Neural cell (in vitro differentiated cells): ENCODE data around the gene FOXO6.

Experiments used
- EZH2 ChIP-seq: fragments of 200-600, 300-800 bp; shearing (Covaris generic), sonication (generic); IDR thresholded peaks from 2 replicates; pipeline ENCODE4 v1.6.1; 2014; ENCODE audit warnings: antibody characterized with exemption, low read length, borderline replicate concordance, mild to moderate bottlenecking; ENCODE audit not compliant: insufficient read depth, poor library complexity, severe bottlenecking
- POLR2AphosphoS5 ChIP-seq: IDR thresholded peaks from 2 replicates; pipeline ENCODE4 v1.6.1; 2012
- RAD21 ChIP-seq: fragments of 450-650 bp; conservative IDR thresholded peaks from 2 replicates; pipeline ENCODE4 v1.6.1; 2014; ENCODE audit warnings: antibody characterized with exemption, mild to moderate bottlenecking, moderate library complexity
- TAF1 ChIP-seq: IDR thresholded peaks from 2 replicates; pipeline ENCODE4 v1.6.1; 2012; ENCODE audit warnings: low read depth
- TF ChIP-seq, protein P1 (sequence below): fragments of 450-650 bp; IDR thresholded peaks from 2 replicates; pipeline ENCODE4 v1.5.1; 2014; ENCODE audit warnings: antibody characterized with exemption, mild to moderate bottlenecking, moderate library complexity; ENCODE audit not compliant: poor library complexity, severe bottlenecking
- TF ChIP-seq, protein P2 (sequence below): IDR thresholded peaks from 2 replicates; pipeline ENCODE4 v1.6.1; 2012; ENCODE audit warnings: borderline replicate concordance

DNA sequence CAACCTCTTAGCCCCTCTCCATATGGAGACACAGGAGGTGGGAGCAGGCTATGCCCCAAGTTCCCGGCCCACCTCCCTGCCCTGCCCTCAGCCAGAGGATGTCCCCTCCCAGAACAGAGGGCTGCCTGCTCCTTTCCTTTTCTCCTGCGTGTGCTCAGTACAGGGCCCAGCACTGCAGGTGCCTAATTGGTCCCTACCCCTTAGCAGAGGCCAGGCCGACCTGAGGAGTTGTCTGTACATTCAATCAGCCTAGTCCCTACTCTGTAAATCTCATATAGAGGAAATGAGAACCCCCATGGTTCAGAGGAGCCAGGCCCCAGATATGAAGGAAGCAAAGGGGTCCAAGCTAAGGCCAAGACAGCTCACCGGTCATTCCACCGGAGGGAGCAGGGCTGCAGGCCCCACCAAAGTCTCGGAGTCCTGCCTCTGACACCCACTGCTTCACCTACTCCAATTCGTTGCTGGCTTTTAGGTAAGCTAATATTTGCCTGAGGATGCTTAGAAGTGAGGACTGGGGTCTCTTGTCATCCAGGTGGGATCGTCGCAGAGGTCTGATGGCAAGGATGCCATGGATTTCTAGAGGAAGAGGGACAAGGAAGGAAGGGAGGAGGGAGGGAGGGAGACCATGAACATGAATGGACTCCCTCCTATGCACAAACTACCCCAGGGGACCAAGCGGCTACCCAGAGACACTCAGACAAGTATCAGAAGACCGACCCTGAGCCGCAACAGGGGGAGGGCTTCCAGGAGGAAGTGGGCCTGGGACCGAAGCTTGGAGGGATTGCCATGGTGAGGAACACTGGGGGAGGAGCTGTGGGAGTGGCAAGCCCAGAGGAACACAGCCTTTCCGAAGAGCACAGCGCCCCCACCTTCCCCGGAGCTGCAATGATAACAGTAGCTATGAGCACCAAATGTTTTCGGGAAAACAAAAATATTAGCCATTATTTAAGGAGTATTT lies 30.4 kb upstream of the FOXO6 start:
- TF ChIP-seq RAD21 = no peak
- no peak for TF ChIP-seq EZH2
- TF ChIP-seq TAF1 = no peak
- TF ChIP-seq POLR2AphosphoS5 = no peak
- TF ChIP-seq, protein P1, sequence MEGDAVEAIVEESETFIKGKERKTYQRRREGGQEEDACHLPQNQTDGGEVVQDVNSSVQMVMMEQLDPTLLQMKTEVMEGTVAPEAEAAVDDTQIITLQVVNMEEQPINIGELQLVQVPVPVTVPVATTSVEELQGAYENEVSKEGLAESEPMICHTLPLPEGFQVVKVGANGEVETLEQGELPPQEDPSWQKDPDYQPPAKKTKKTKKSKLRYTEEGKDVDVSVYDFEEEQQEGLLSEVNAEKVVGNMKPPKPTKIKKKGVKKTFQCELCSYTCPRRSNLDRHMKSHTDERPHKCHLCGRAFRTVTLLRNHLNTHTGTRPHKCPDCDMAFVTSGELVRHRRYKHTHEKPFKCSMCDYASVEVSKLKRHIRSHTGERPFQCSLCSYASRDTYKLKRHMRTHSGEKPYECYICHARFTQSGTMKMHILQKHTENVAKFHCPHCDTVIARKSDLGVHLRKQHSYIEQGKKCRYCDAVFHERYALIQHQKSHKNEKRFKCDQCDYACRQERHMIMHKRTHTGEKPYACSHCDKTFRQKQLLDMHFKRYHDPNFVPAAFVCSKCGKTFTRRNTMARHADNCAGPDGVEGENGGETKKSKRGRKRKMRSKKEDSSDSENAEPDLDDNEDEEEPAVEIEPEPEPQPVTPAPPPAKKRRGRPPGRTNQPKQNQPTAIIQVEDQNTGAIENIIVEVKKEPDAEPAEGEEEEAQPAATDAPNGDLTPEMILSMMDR = no peak
- TF ChIP-seq, protein P2, sequence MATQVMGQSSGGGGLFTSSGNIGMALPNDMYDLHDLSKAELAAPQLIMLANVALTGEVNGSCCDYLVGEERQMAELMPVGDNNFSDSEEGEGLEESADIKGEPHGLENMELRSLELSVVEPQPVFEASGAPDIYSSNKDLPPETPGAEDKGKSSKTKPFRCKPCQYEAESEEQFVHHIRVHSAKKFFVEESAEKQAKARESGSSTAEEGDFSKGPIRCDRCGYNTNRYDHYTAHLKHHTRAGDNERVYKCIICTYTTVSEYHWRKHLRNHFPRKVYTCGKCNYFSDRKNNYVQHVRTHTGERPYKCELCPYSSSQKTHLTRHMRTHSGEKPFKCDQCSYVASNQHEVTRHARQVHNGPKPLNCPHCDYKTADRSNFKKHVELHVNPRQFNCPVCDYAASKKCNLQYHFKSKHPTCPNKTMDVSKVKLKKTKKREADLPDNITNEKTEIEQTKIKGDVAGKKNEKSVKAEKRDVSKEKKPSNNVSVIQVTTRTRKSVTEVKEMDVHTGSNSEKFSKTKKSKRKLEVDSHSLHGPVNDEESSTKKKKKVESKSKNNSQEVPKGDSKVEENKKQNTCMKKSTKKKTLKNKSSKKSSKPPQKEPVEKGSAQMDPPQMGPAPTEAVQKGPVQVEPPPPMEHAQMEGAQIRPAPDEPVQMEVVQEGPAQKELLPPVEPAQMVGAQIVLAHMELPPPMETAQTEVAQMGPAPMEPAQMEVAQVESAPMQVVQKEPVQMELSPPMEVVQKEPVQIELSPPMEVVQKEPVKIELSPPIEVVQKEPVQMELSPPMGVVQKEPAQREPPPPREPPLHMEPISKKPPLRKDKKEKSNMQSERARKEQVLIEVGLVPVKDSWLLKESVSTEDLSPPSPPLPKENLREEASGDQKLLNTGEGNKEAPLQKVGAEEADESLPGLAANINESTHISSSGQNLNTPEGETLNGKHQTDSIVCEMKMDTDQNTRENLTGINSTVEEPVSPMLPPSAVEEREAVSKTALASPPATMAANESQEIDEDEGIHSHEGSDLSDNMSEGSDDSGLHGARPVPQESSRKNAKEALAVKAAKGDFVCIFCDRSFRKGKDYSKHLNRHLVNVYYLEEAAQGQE = no peak
